HepG2 (cell line): ENCODE measurements around the gene JAZF1. TPM values are rescaled to one million over a fixed set of nuclear protein-coding genes. Genes with fewer than 3 reads are reported as not detected.

Experiments used
- ATAC-seq: fragments of 200-7000 bp; cut with Tn5 transposase; 3 replicates; pipeline ENCODE4 v1.9.1; 2020; ENCODE audit warnings: mild to moderate bottlenecking, moderate library complexity
- BruUV-seq: library from RNA; stranded (reverse); fragments of 400-500 nt; replicated peaks from 2 replicates; lab custom pipeline; 2021; lab: Mats Ljungman, UMichigan
- CTCF ChIA-PET: fragments of 300-600 bp; formaldehyde crosslinking; extraction: SDS; loops from one replicate; lab custom pipeline; 2021; ENCODE audit warnings: low total read pairs, inconsistent platforms, low intra/inter-chr PET ratio; lab: Yijun Ruan, JAX
- POLR2A ChIA-PET: fragments of 350-600 bp; sonication (Branson Sonifier 250); formaldehyde crosslinking; loops from one replicate; lab custom pipeline; 2020; ENCODE audit warnings: antibody characterized with exemption, inconsistent platforms; lab: Yijun Ruan, JAX
- DNase-seq: peaks from one replicate; pipeline ENCODE4 v3.0.0-alpha.2; 2015; ENCODE audit warnings: low spot score
- FAIRE-seq: peaks from 3 replicates; lab custom pipeline; 2011; peaks lifted over from hg19 to GRCh38; lab: Jason Lieb, UNC
- H2AFZ ChIP-seq: one replicate; pipeline ENCODE4 v1.6.1; 2011; ENCODE audit warnings: low read length, inconsistent platforms
- H3K27ac ChIP-seq: fragments of 300-600 bp; 3 replicates; pipeline ENCODE4 v1.8.0; 2011; ENCODE audit warnings: mixed run types, mild to moderate bottlenecking, mixed read lengths, low read length, inconsistent platforms; ENCODE audit not compliant: insufficient read depth; ENCODE audit errors: extremely low read length
- H3K27me3 ChIP-seq, 2 experiments: fragments of 200-600 bp in 1 of 2; 2 replicates in 1 of 2; 3 replicates in 1 of 2; pipeline versions ENCODE4 v1.6.0 to v1.8.0; 2011; ENCODE audit warnings: low read length in 2 of 2, mild to moderate bottlenecking in 2 of 2, moderate library complexity in 2 of 2, inconsistent platforms in 1 of 2; ENCODE audit not compliant: insufficient read depth in 2 of 2, control insufficient read depth in 1 of 2
- H3K36me3 ChIP-seq, 2 experiments: fragments of 200-600 bp in 1 of 2; replicated peaks in 1 of 2; 2 replicates in 1 of 2; 3 replicates in 1 of 2; pipeline versions ENCODE4 v1.5.1 to v1.8.0; 2011; ENCODE audit warnings: low read length in 2 of 2, inconsistent platforms in 1 of 2; ENCODE audit not compliant: insufficient read depth in 2 of 2, control insufficient read depth in 1 of 2
- H3K4me1 ChIP-seq: 2 replicates; pipeline ENCODE4 v1.5.1; 2012; ENCODE audit warnings: low read length, inconsistent platforms; ENCODE audit not compliant: insufficient read depth
- H3K4me2 ChIP-seq: 2 replicates; pipeline ENCODE4 v1.6.0; 2011; ENCODE audit warnings: low read depth, low read length, inconsistent platforms
- H3K4me3 ChIP-seq, 3 experiments: fragments of 200-600 bp in 1 of 3; sonication (generic), shearing (Covaris generic) in 1 of 3; replicated peaks in 1 of 3; 2 replicates each; pipeline ENCODE4 v1.5.1; 2011 to 2016; ENCODE audit warnings: low read length in 3 of 3, inconsistent platforms in 2 of 3, low read depth in 2 of 3, mild to moderate bottlenecking in 2 of 3, control low read depth in 1 of 3, mixed read lengths in 1 of 3; ENCODE audit not compliant: insufficient read depth in 1 of 3
- H3K79me2 ChIP-seq: one replicate; pipeline ENCODE4 v1.6.1; 2011; ENCODE audit warnings: low read length, inconsistent platforms; ENCODE audit not compliant: insufficient read depth
- H3K9ac ChIP-seq: 2 replicates; pipeline ENCODE4 v1.6.0; 2011; ENCODE audit warnings: mild to moderate bottlenecking, low read depth, low read length, inconsistent platforms; ENCODE audit not compliant: insufficient read depth
- H3K9me3 ChIP-seq: 2 replicates; pipeline ENCODE4 v1.5.1; 2012; ENCODE audit warnings: mild to moderate bottlenecking, low read length
- H4K20me1 ChIP-seq: 2 replicates; pipeline ENCODE4 v1.6.0; 2011; ENCODE audit warnings: inconsistent platforms, mild to moderate bottlenecking, low read length, moderate library complexity; ENCODE audit not compliant: insufficient read depth
- ETV5 ChIP-seq: IDR thresholded peaks from 2 replicates; pipeline ENCODE4 v1.6.1; 2018; ENCODE audit warnings: missing biosample characterization, missing genetic modification reagents, inconsistent platforms, borderline replicate concordance
- GATAD2A ChIP-seq: IDR thresholded peaks from 2 replicates; pipeline ENCODE4 v1.6.1; 2016
- HOXA7 ChIP-seq: sonication (generic); formaldehyde crosslinking; IDR thresholded peaks from 2 replicates; pipeline ENCODE4 v1.8.1; 2022; ENCODE audit warnings: mild to moderate bottlenecking, missing genetic modification reagents, moderate library complexity
- MEF2D ChIP-seq: sonication (generic); formaldehyde crosslinking; IDR thresholded peaks from 2 replicates; pipeline ENCODE4 v1.5.1; 2020; ENCODE audit warnings: mild to moderate bottlenecking, missing genetic modification reagents
- SRSF4 ChIP-seq: fragments of 200-400 bp; formaldehyde crosslinking; IDR thresholded peaks from one replicate; pipeline ENCODE4 v1.6.1; 2018; ENCODE audit warnings: mild to moderate bottlenecking, low read depth, low read length, moderate library complexity; ENCODE audit not compliant: poor library complexity, severe bottlenecking
- YY1 ChIP-seq: IDR thresholded peaks from 2 replicates; pipeline ENCODE4 v1.6.1; 2011; ENCODE audit warnings: low read length, low read depth, moderate library complexity, mild to moderate bottlenecking; ENCODE audit not compliant: insufficient read depth, insufficient replicate concordance
- ZNF775 ChIP-seq: sonication (generic); formaldehyde crosslinking; IDR thresholded peaks from 2 replicates; pipeline ENCODE4 v1.4.0; 2020; ENCODE audit warnings: missing genetic modification reagents, mild to moderate bottlenecking, moderate library complexity, borderline replicate concordance
- WGBS: methylation state at CpG from one replicate; pipeline ENCODE4 v1.1.6; 2017; ENCODE audit warnings: low lambda C conversion rate; 5-methylcytosine and 5-hydroxymethylcytosine counted together
- in situ Hi-C: cut with HindIII; loops from 2 replicates; pipeline ENCODE4 v1.10.0; 2017; ENCODE audit warnings: low pct_unique_long_range_greater_than_20kb; ENCODE audit not compliant: extremely low pct_ligation_motif_present
- intact Hi-C: fragments of 100-400 bp; cut with micrococcal nuclease; formaldehyde crosslinking; loops from one replicate; pipeline ENCODE4 v1.10.0; 2022; ENCODE audit not compliant: unreplicated experiment
- polyA plus RNA-seq, 8 experiments: library from polyadenylated mRNA; depleted of rRNA in 3 of 8; stranded (reverse) in 7 of 8; unstranded in 1 of 8; fragments of >200 nt; fragmentation: Illumina TruSeq in 4 of 8; extraction: Trizol in 4 of 8; gene quantifications; 2 replicates each; pipeline versions ENCODE4 v1.2.1 to v1.2.3, GENCODE V29; 2011 to 2016; ENCODE audit warnings: low read depth in 4 of 8, missing spikeins in 1 of 8, mixed read lengths in 1 of 8; ENCODE audit not compliant: insufficient read depth in 1 of 8
- total RNA-seq, 5 experiments: library from RNA; depleted of rRNA; stranded (reverse); fragments of >200 nt; fragmentation: Illumina TruSeq; extraction: Trizol; gene quantifications; 2 replicates each; pipeline ENCODE4 v1.2.3, GENCODE V29; 2016; ENCODE audit warnings: low read depth in 1 of 5
- TF ChIP-seq, protein P1 (sequence below): sonication (generic); formaldehyde crosslinking; IDR thresholded peaks from 2 replicates; pipeline ENCODE4 v1.5.1; 2020; ENCODE audit warnings: missing genetic modification reagents, mild to moderate bottlenecking, borderline replicate concordance

The JAZF1 gene
- total and polyA plus RNA-seq, 2 of the 13 experiments (the other 11 are each of a cell fraction or from before 2014, with no cell fraction given): not detected

DNA sequence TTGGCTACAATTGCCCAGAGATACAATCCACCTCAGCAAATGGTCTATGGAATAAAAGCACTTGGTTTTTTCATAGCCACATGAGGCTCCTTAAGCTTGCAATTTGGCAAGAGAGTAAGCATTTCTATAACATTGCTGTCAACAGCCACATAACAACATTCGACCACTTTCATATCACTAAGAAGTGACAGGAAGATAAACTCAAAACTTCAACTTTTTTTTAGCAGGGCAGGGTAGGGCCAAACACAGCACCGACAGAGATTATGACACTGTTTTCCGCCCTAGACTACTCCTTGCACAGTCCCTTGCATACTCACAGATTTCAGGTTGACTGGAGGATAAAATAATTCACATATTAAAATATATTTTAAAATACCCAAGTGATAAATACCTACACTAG lies 185.4 kb downstream of the JAZF1 start:
- no peaks in the 10 kb centered on the region for H3K4me1 ChIP-seq
- ChIA-PET CTCF (no interaction called here), POLR2A (no interaction called here)
- 38% methylated on average over 3 of the region's 3 CpGs for WGBS
- H3K9ac ChIP-seq: no peak overlapping the region
- TF ChIP-seq ZNF775 (CRISPR knock-in tag) (no peak), SRSF4 (no peak), GATAD2A (CRISPR knock-in tag) (no peak), ETV5 (CRISPR knock-in tag) (no peak), YY1 (no peak), MEF2D (no peak), HOXA7 (CRISPR knock-in tag) (no peak)
- TF ChIP-seq, protein P1, sequence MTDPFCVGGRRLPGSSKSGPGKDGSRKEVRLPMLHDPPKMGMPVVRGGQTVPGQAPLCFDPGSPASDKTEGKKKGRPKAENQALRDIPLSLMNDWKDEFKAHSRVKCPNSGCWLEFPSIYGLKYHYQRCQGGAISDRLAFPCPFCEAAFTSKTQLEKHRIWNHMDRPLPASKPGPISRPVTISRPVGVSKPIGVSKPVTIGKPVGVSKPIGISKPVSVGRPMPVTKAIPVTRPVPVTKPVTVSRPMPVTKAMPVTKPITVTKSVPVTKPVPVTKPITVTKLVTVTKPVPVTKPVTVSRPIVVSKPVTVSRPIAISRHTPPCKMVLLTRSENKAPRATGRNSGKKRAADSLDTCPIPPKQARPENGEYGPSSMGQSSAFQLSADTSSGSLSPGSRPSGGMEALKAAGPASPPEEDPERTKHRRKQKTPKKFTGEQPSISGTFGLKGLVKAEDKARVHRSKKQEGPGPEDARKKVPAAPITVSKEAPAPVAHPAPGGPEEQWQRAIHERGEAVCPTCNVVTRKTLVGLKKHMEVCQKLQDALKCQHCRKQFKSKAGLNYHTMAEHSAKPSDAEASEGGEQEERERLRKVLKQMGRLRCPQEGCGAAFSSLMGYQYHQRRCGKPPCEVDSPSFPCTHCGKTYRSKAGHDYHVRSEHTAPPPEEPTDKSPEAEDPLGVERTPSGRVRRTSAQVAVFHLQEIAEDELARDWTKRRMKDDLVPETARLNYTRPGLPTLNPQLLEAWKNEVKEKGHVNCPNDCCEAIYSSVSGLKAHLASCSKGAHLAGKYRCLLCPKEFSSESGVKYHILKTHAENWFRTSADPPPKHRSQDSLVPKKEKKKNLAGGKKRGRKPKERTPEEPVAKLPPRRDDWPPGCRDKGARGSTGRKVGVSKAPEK (CRISPR knock-in tag): no peak
- FAIRE-seq (no peak), DNase-seq (no peak), ATAC-seq (no peak)
- H3K79me2 ChIP-seq: no peaks in the 10 kb centered on the region
- H2AFZ ChIP-seq: no peak overlapping the region
- in situ Hi-C loops: no loop called here
- BruUV-seq: no TSS peak
- H3K27ac ChIP-seq: no peak overlapping the region
- no peak overlapping the region for H3K4me3 ChIP-seq
- H3K4me2 ChIP-seq: no peak overlapping the region
- H3K27me3 ChIP-seq: peaks cover 0 to 14% of the 10 kb centered on the region in 2 experiments; a peak in 2 of 5 replicates
- no peaks in the 10 kb centered on the region for H4K20me1 ChIP-seq
- no peaks in the 10 kb centered on the region for H3K36me3 ChIP-seq
- intact Hi-C loops: no loop called here
- H3K9me3 ChIP-seq: no peaks in the 10 kb centered on the region
